ELR (cell line): Measurements from ENCODE around the gene DACH1.

Source experiments
- DNase-seq: peaks from one replicate; pipeline ENCODE4 v3.0.0-alpha.2; 2015; ENCODE audit warnings: low read depth

Gene DACH1

GRCh38 chr13:71395053-71395452 is 472.0 kb downstream of the DACH1 start:
- no peak for DNase-seq

GRCh38 chr13:71394176-71394575 is 472.8 kb downstream of the DACH1 start:
- no peak for DNase-seq
